GM19240 (cell line): Measurements from ENCODE around the gene CASP5.

Source experiments
- DNase-seq: peaks from one replicate; pipeline ENCODE4 v3.0.0; 2011; ENCODE audit warnings: low spot score; ENCODE audit not compliant: insufficient read length

Gene CASP5

DNA sequence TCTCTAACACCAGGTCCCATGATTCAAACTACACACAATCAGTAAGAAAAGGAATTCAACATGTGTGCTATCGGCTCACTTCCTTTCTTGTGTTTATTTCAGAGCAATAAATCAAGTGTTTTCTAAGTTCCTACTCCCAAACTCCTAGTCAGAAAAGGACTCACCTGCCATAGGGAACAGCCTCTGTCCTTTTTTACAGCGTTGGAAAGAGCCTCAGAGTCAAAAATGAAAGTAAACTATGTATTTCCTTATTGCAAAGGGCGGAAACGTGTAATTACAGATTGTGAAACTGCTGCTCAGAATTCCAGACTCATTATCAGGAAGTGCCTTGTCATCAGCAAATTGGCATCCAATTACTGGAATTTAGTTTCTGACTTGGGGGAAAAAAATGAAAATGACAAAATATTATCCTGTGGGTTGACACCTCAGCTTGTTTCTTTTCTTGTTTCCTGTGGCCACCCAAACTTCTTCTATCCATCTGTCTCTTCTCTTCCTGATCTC, 54.6 kb downstream of the CASP5 start, which contains the start of gene CASP4:
CASP4 (minus strand) TSS at position 220 of the 501 bp plus-strand sequence; CDS start at position 171, 49 bp downstream.
- peak; percentile 6 for DNase-seq

DNA sequence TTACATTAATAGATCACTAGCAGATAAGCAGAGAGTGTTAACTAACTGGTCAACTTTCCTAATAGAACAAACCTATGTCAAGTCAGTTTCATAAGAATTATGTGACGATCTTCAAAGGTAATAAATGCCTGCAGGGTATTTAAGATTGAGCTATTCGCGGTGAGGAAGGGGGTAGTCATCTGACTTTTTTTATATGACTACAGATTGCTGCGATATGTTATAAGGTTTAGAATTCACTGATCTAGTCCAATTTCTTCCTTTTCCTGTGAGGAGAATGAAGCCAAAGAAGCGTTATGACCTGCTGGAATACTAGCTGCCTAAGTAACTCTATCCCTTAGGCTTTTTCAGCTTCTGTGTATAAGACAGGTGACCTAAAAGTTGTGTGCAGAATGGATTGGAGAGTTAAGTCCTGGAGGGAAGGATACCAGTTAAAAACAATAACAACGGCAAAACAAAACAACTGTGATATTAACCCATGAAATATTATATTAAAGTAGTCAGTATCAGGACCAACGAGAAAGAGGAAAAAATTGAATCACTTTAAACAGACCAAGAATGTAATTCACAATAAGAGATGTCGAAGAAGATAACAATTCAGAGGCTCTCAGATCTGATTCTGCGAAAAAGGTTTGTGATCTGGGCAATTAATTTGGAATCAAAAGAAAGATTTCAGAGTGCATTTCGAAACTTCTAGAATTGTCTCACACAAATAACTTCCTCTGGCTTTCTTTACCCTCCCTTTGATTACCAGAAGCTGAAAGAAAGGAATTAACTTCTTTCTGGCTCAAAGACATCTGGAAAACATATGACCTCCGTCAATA, 55.2 kb downstream of the CASP5 start:
- no peak for DNase-seq

DNA sequence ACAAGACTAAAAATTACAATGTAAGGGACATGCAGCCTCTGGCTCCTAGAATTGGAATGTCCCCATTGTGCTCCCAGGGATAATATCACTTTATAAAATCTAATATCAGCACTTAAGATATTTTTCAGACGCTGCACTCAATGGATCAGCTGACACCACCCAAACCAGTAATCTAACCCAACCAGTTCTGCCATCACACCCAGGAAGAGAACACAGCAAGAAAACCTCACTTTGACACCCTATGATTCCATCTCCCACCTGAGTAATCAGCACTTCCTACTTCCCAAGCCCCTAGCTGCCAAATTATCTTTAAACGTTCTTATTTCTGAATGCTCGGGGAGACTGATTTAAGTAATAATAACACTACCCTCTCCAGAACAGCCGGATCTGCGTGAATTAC, 57.2 kb downstream of the CASP5 start:
- DNase-seq, result no peak

DNA sequence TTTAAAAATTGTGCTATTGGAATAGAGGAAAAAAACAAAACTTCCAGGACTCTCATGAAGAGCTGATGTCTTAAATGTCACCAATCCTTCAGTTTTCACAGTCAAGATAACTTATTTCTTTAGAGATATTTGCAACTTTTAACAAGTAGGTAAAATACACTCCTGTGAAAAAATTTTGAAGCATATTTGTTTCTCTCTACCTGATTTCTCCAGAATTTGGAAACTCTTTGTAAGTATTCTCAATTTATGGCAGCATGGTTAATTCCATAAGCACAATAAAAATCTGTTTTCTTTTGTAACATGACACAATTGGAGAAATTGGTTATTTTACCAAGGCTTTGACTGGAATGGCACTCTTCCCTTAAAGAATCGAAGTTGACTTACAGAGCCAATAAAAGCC, 58.7 kb downstream of the CASP5 start:
- DNase-seq, result no peak

DNA sequence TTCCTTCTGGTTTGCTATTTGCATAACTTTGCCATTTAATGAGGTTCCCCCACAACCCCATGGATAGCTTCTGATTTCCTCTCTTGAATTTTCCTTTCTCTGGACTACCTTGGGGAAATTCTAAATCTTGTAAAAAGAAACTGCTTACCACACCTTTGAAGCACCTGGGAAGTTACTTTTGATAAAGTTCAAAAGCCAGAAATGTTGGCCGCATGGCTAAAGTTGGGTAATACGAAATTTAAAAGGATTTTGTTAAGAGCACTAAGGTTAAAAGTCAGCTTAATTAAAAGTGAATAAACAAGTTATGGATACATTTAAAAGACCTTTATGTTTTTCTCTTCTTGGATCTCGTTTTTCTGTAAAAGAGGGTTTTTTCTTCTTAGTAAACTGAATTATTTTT, 60.1 kb downstream of the CASP5 start:
- DNase-seq, result no peak

DNA sequence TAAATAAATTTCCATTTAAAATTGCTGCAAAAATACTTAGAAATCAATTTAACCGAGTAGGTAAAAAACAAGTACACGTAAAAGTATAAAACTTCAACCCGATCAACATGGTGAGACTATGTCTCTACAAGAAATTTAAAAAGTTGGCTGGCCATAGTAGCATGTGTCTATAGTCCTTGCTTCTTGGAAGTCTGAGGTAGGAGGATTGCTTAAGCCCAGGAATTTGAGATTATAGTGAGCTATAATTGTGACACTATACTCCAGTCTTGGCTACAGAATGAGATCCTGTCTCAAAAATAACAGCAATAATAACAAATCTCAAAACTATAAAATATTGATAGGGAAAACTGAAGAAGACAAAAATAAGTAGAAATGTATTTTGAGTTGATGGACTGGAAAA, 65.7 kb downstream of the CASP5 start:
- DNase-seq, result no peak

DNA sequence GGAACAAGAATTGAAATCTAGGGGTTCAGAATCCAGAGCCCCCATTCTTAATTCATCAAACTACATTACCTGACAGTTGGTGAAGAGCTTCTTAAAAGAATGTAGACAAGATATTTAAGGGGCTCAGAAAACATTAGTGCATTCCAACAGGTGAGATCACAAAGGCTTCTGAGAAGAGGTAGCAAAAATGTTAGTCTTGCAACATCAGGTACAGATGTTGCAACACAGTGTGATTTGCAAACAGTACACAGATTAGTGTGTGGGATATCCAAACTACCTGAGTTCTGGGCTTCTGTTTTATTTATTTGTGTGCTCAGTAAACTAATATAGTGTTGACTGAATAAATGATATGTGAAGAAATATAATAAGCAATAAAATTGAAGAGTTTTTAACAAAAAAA, 66.4 kb downstream of the CASP5 start:
- no peak for DNase-seq

DNA sequence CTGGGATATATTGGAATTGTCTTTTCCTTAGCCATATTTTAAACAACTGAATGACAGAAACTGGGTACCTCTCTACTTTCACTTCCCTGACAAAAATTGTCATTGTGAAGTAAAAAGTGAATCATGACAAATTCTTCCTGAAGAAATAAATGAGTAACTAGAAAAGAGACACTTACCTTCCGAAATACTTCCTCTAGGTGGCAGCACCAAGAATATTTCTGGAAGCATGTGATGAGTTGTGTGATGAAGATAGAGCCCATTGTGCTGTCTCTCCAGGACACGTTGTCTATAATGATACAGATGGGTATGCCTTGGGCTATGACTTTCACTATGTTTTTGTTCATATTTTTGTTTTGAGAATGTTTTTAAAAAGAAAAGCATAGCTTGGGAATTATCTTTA, 76.1 kb downstream of the CASP5 start:
- no peak for DNase-seq
